ENCODE data around the gene BRMS1L. TPM values are rescaled to one million over a fixed set of nuclear protein-coding genes. Genes with fewer than 3 reads are reported as not detected.

The BRMS1L gene
- total and polyA plus RNA-seq, 12 donors = 4.3 to 27.6 (median 11.7) TPM

- intact Hi-C loops (cut with DNase I) = no loop called here
- TF ChIP-seq CTCF (IDR thresholded peaks at IDR 0.05) (no peak), POLR2A (IDR thresholded peaks at IDR 0.05) (no peak)
- no peaks in the 10 kb centered on the region for H3K36me3 ChIP-seq (replicated peaks in 1 of 2)
- peak overlapping the region in 2 of 5 donors; percentile 10 to 62 for H3K27ac ChIP-seq
- peaks cover 0 to 15% of the 10 kb centered on the region in 2 donors for H3K4me1 ChIP-seq (replicated peaks in 1 of 2)
- peaks cover 0 to 3% (median 0%) of the 10 kb centered on the region in 3 donors for H3K9me3 ChIP-seq (replicated peaks in 1 of 3)
- no peak overlapping the region for H3K4me3 ChIP-seq
- DNase-seq = no peak
- no peaks in the 10 kb centered on the region for H3K27me3 ChIP-seq
- WGBS, 4 donors = 35 to 59% (median 50%) methylated on average over 6 of the region's 6 CpGs
Measured at GRCh38 chr14:35855876-35856481, 29.8 kb downstream of the BRMS1L start.

GRCh38 chr14:35858521-35859209 is 32.5 kb downstream of the BRMS1L start:
- TF ChIP-seq POLR2A (IDR thresholded peaks at IDR 0.05) (no peak), CTCF (IDR thresholded peaks at IDR 0.05) (no peak)

GRCh38 chr14:35861204-35861868 is 35.2 kb downstream of the BRMS1L start:
- TF ChIP-seq CTCF (IDR thresholded peaks at IDR 0.05) (no peak), POLR2A (IDR thresholded peaks at IDR 0.05) (no peak)
- no peak overlapping the region for H3K4me3 ChIP-seq
- peaks cover 0 to 11% of the 10 kb centered on the region in 2 donors for H3K36me3 ChIP-seq (replicated peaks in 1 of 2)
- WGBS, 4 donors = 48 to 58% (median 54%) methylated on average over 3 of the region's 3 CpGs
- intact Hi-C loops (cut with DNase I) = no loop called here
- DNase-seq = no peak
- H3K27ac ChIP-seq = peak overlapping the region in 2 of 5 donors; percentile 1 to 10
- no peaks in the 10 kb centered on the region for H3K27me3 ChIP-seq
- no peaks in the 10 kb centered on the region for H3K9me3 ChIP-seq (replicated peaks in 1 of 3)
- H3K4me1 ChIP-seq (replicated peaks in 1 of 2) = peaks cover 0 to 11% of the 10 kb centered on the region in 2 donors

More at GRCh38 chr14:35858521-35859209, 32.5 kb downstream of the BRMS1L start:
- Histone ChIP-seq H3K4me1 (replicated peaks in 1 of 2) (peaks cover 0 to 22% of the 10 kb centered on the region in 2 donors), H3K4me3 (no peak overlapping the region), H3K9me3 (replicated peaks in 1 of 3) (no peaks in the 10 kb centered on the region), H3K27ac (no peak overlapping the region), H3K27me3 (no peaks in the 10 kb centered on the region), H3K36me3 (replicated peaks in 1 of 2) (peaks cover 0 to 8% of the 10 kb centered on the region in 2 donors)
- 83 to 90% (median 86%) methylated on average over 7 of the region's 7 CpGs for WGBS, 4 donors
- intact Hi-C loops (cut with DNase I) = no loop called here
- peak in 5 of 7 donors; percentile 30 to 59 (median 49) for DNase-seq

GRCh38 chr14:35865611-35866324 is 39.6 kb downstream of the BRMS1L start:
- Histone ChIP-seq H3K36me3 (replicated peaks in 1 of 2) (peaks cover 0 to 11% of the 10 kb centered on the region in 2 donors), H3K27me3 (no peaks in the 10 kb centered on the region), H3K9me3 (replicated peaks in 1 of 3) (no peaks in the 10 kb centered on the region), H3K4me3 (no peak overlapping the region), H3K4me1 (replicated peaks in 1 of 2) (peaks cover 0 to 25% of the 10 kb centered on the region in 2 donors), H3K27ac (no peak overlapping the region)
- intact Hi-C loops (cut with DNase I) = no loop called here
- TF ChIP-seq CTCF (IDR thresholded peaks at IDR 0.05) = no peak
- TF ChIP-seq POLR2A (IDR thresholded peaks at IDR 0.05) = no peak
- DNase-seq = no peak
- WGBS, 4 donors = 89 to 98% (median 93%) methylated on average over 6 of the region's 6 CpGs

All from adrenal gland (tissue), 12 donors.